CD14-positive monocyte (primary cell): Measurements from ENCODE around the gene ABHD1. TPM values are rescaled to one million over a fixed set of nuclear protein-coding genes. Genes with fewer than 3 reads are reported as not detected.

ENCODE experiments used
- DNase-seq, 3 donors: peaks; one replicate each; pipeline ENCODE4 v3.0.0-alpha.2; 2011 to 2022
- H2AFZ ChIP-seq: 2 replicates; pipeline ENCODE4 v1.6.0; 2012; ENCODE audit warnings: mild to moderate bottlenecking, low read depth, low read length, inconsistent platforms; ENCODE audit not compliant: insufficient read depth, poor library complexity, severe bottlenecking
- H3K27ac ChIP-seq, 2 donors: 1 replicate in 1 of 2; 2 replicates in 1 of 2; pipeline ENCODE4 v1.5.1; 2012 to 2013; ENCODE audit warnings: low read length in 2 of 2, control low read depth in 1 of 2, inconsistent platforms in 1 of 2, low read depth in 1 of 2, mild to moderate bottlenecking in 1 of 2
- H3K27me3 ChIP-seq, 2 donors: one replicate each; pipeline versions ENCODE4 v1.6.0 to v1.6.1; 2011 to 2013; ENCODE audit warnings: low read length in 2 of 2; ENCODE audit not compliant: control insufficient read depth in 2 of 2, insufficient read depth in 2 of 2
- H3K36me3 ChIP-seq, 2 donors: replicated peaks in 1 of 2; 1 replicate in 1 of 2; 2 replicates in 1 of 2; pipeline versions ENCODE4 v1.5.1 to v1.6.1; 2012 to 2013; ENCODE audit warnings: low read length in 2 of 2, control low read depth in 1 of 2, inconsistent platforms in 1 of 2, mild to moderate bottlenecking in 1 of 2; ENCODE audit not compliant: insufficient read depth in 2 of 2, control insufficient read depth in 1 of 2
- H3K4me1 ChIP-seq, 2 donors: 1 replicate in 1 of 2; 2 replicates in 1 of 2; pipeline versions ENCODE4 v1.5.1 to v1.6.1; 2012 to 2013; ENCODE audit warnings: low read length in 2 of 2, control low read depth in 1 of 2, inconsistent platforms in 1 of 2, mild to moderate bottlenecking in 1 of 2, moderate library complexity in 1 of 2; ENCODE audit not compliant: insufficient read depth in 2 of 2, control insufficient read depth in 1 of 2
- H3K4me2 ChIP-seq: replicated peaks from 2 replicates; pipeline ENCODE3; 2012; ENCODE audit warnings: low read length, moderate library complexity, mild to moderate bottlenecking; ENCODE audit not compliant: poor library complexity, severe bottlenecking; ENCODE audit errors: extremely low read depth
- H3K4me3 ChIP-seq, 3 experiments: fragments of 200-600 bp in 1 of 3; sonication (generic) in 1 of 3; replicated peaks in 1 of 3; 1 replicate in 2 of 3; 2 replicates in 1 of 3; pipeline ENCODE4 v1.5.1; 2011 to 2013; ENCODE audit warnings: low read length in 3 of 3, mild to moderate bottlenecking in 3 of 3, control low read depth in 2 of 3, low read depth in 2 of 3, inconsistent platforms in 1 of 3, moderate library complexity in 1 of 3
- H3K79me2 ChIP-seq: 2 replicates; pipeline ENCODE4 v1.6.0; 2012; ENCODE audit warnings: mild to moderate bottlenecking, control low read depth, inconsistent platforms, low read length, moderate library complexity; ENCODE audit not compliant: insufficient read depth
- H3K9ac ChIP-seq: 2 replicates; pipeline ENCODE4 v1.6.0; 2017; ENCODE audit warnings: low read length, mild to moderate bottlenecking; ENCODE audit not compliant: insufficient read depth, poor library complexity, severe bottlenecking
- H3K9me3 ChIP-seq, 2 donors: replicated peaks in 1 of 2; 1 replicate in 1 of 2; 2 replicates in 1 of 2; pipeline versions ENCODE4 v1.5.1 to v1.6.1; 2012 to 2013; ENCODE audit warnings: low read length in 2 of 2, control low read depth in 1 of 2; ENCODE audit not compliant: control insufficient read depth in 1 of 2, insufficient read depth in 1 of 2
- H4K20me1 ChIP-seq: 2 replicates; pipeline ENCODE4 v1.6.0; 2012; ENCODE audit warnings: mild to moderate bottlenecking, low read length, control low read depth, moderate library complexity; ENCODE audit not compliant: insufficient read depth
- H3K27ac Mint-ChIP-seq, 7 donors: one replicate each; pipeline ENCODE4 v1.8.0; 2020; ENCODE audit warnings: mild to moderate bottlenecking in 7 of 7, mixed read lengths in 7 of 7, moderate library complexity in 6 of 7, inconsistent platforms in 2 of 7
- H3K27me3 Mint-ChIP-seq, 3 donors: one replicate each; pipeline ENCODE4 v1.8.0; 2021 to 2022; ENCODE audit warnings: low read depth in 3 of 3, mild to moderate bottlenecking in 3 of 3, mixed read lengths in 3 of 3, moderate library complexity in 3 of 3, inconsistent platforms in 1 of 3
- H3K36me3 Mint-ChIP-seq, 2 donors: one replicate each; pipeline ENCODE4 v1.8.0; 2020; ENCODE audit warnings: mixed read lengths in 2 of 2, inconsistent platforms in 1 of 2, mild to moderate bottlenecking in 1 of 2
- H3K4me1 Mint-ChIP-seq: one replicate; pipeline ENCODE4 v1.8.0; 2020; ENCODE audit warnings: mild to moderate bottlenecking, mixed read lengths
- H3K4me3 Mint-ChIP-seq, 2 donors: one replicate each; pipeline ENCODE4 v1.8.0; 2020; ENCODE audit warnings: mild to moderate bottlenecking in 2 of 2, mixed read lengths in 2 of 2, moderate library complexity in 1 of 2
- H3K9me3 Mint-ChIP-seq, 7 donors: one replicate each; pipeline ENCODE4 v1.8.0; 2020 to 2022; ENCODE audit warnings: mixed read lengths in 7 of 7, mild to moderate bottlenecking in 6 of 7, moderate library complexity in 6 of 7, inconsistent platforms in 2 of 7
- CTCF ChIP-seq: fragments of 200-600 bp; IDR thresholded peaks from one replicate; pipeline ENCODE4 v1.8.0; 2022; ENCODE audit warnings: antibody characterized with exemption, mild to moderate bottlenecking
- WGBS: methylation state at CpG from one replicate; pipeline ENCODE4 v1.1.5; 2013; ENCODE audit warnings: missing lambda C conversion rate; ENCODE audit not compliant: insufficient coverage; 5-methylcytosine and 5-hydroxymethylcytosine counted together
- intact Hi-C, 2 donors: fragments of 100-400 bp; cut with micrococcal nuclease; formaldehyde crosslinking; loops; one replicate each; pipeline versions ENCODE4 v1.15.0 to v1.15.1; 2023
- polyA plus RNA-seq, 3 donors: library from polyadenylated mRNA; depleted of rRNA in 1 of 3; unstranded in 2 of 3; stranded (reverse) in 1 of 3; fragments of 300-500 nt in 2 of 3; fragments of >200 nt in 1 of 3; fragmentation: Illumina TruSeq in 2 of 3; gene quantifications; 1 replicate in 2 of 3; 2 replicates in 1 of 3; pipeline ENCODE4 v1.2.3, GENCODE V29; 2012 to 2021

The ABHD1 gene
- polyA plus RNA-seq, 3 donors = 0.08 to 1.2 (median 0.25) TPM

GRCh38 chr2:27177441-27178351 is 54.1 kb downstream of the ABHD1 start:
- no peaks in the 10 kb centered on the region for H3K9me3 ChIP-seq
- Mint-ChIP-seq H3K27me3 (peaks cover 2 to 11% (median 5%) of the 10 kb centered on the region in 3 donors), H3K4me3 (no peak overlapping the region), H3K27ac (no peak overlapping the region), H3K9me3 (no peaks in the 10 kb centered on the region), H3K4me1 (no peaks in the 10 kb centered on the region), H3K36me3 (no peaks in the 10 kb centered on the region)
- 93% methylated on average over 10 of the region's 15 CpGs for WGBS
- H3K4me1 ChIP-seq = no peaks in the 10 kb centered on the region
- no peaks in the 10 kb centered on the region for H3K79me2 ChIP-seq
- H3K4me3 ChIP-seq = no peak overlapping the region
- H3K4me2 ChIP-seq = no peak overlapping the region
- H3K36me3 ChIP-seq = no peaks in the 10 kb centered on the region
- TF ChIP-seq CTCF = no peak
- no peak overlapping the region for H2AFZ ChIP-seq
- no peaks in the 10 kb centered on the region for H4K20me1 ChIP-seq
- H3K27me3 ChIP-seq = no peaks in the 10 kb centered on the region
- no peak overlapping the region for H3K27ac ChIP-seq
- DNase-seq = no peak
- H3K9ac ChIP-seq = no peak overlapping the region
- intact Hi-C loops = no loop called here

- Mint-ChIP-seq H3K4me1 (no peaks in the 10 kb centered on the region), H3K36me3 (no peaks in the 10 kb centered on the region), H3K27ac (no peak overlapping the region), H3K4me3 (no peak overlapping the region), H3K27me3 (peaks cover 2 to 12% (median 3%) of the 10 kb centered on the region in 3 donors), H3K9me3 (no peaks in the 10 kb centered on the region)
- Histone ChIP-seq H3K4me3 (no peak overlapping the region), H3K4me2 (no peak overlapping the region), H3K9ac (no peak overlapping the region), H2AFZ (no peak overlapping the region), H3K4me1 (no peaks in the 10 kb centered on the region), H4K20me1 (no peaks in the 10 kb centered on the region), H3K9me3 (no peaks in the 10 kb centered on the region), H3K27ac (no peak overlapping the region), H3K27me3 (no peaks in the 10 kb centered on the region), H3K36me3 (no peaks in the 10 kb centered on the region), H3K79me2 (no peaks in the 10 kb centered on the region)
- intact Hi-C loops = no loop called here
- DNase-seq = no peak
- TF ChIP-seq CTCF = no peak
- WGBS = no CpG with 5 or more reads among the region's 3 CpGs
Observed at GRCh38 chr2:27178469-27178868, 54.9 kb downstream of the ABHD1 start.
